Pancreas (tissue), 10 donors: ENCODE results near the gene FRMD5. TPM values are rescaled to one million over a fixed set of nuclear protein-coding genes. Genes with fewer than 3 reads are reported as not detected.
A peak's percentile ranks its signal among the peaks of the same experiment; 100 is the strongest.

Experiments
- ATAC-seq, 4 donors: fragments of 200-7000 bp; cut with Tn5 transposase; one replicate each; pipeline versions ENCODE4 v1.8.0 to v1.9.1; 2020; ENCODE audit warnings: mild to moderate bottlenecking in 4 of 4, moderate library complexity in 4 of 4
- DNase-seq, 6 donors: peaks; one replicate each; pipeline ENCODE4 v3.0.0-alpha.2; 2020
- FAIRE-seq: peaks from 2 replicates; lab custom pipeline; 2012; peaks lifted over from hg19 to GRCh38; lab: Jason Lieb, UNC
- H3K27ac ChIP-seq, 4 donors: fragments of 200-600 bp; sonication (generic); 1 replicate in 3 of 4; 2 replicates in 1 of 4; pipeline versions ENCODE4 v1.5.0 to v1.8.0; 2020
- H3K27me3 ChIP-seq, 4 donors: fragments of 200-600 bp; one replicate each; pipeline ENCODE4 v1.8.0; 2021
- H3K36me3 ChIP-seq, 3 donors: fragments of 200-600 bp; sonication (generic) in 1 of 3; one replicate each; pipeline versions ENCODE4 v1.5.0 to v1.8.0; 2020 to 2021
- H3K4me1 ChIP-seq, 3 donors: fragments of 200-600 bp; one replicate each; pipeline ENCODE4 v1.8.0; 2021
- H3K4me3 ChIP-seq, 4 donors: fragments of 200-600 bp; sonication (generic) in 2 of 4; one replicate each; pipeline versions ENCODE4 v1.5.0 to v1.8.0; 2020 to 2021
- H3K9me3 ChIP-seq, 4 donors: fragments of 200-600 bp; one replicate each; pipeline ENCODE4 v1.8.0; 2021
- CTCF ChIP-seq, 4 donors: fragments of 200-600 bp; sonication (generic) in 3 of 4; IDR thresholded peaks; one replicate each; pipeline versions ENCODE4 v1.5.0 to v1.8.0; 2021; ENCODE audit warnings: antibody characterized with exemption in 4 of 4
- WGBS, 2 donors: extraction: QIAGEN DNeasy Blood & Tissue Kit; methylation state at CpG; one replicate each; pipeline ENCODE4 v1.1.7; 2013; 5-methylcytosine and 5-hydroxymethylcytosine counted together
- intact Hi-C, 3 donors: fragments of 100-400 bp; cut with DNase I; formaldehyde crosslinking; loops; one replicate each; pipeline versions ENCODE4 v1.11.1 to v1.14.2; 2022
- polyA plus RNA-seq, 2 donors: library from polyadenylated mRNA; stranded (reverse); fragments of 200-250 nt; gene quantifications; one replicate each; pipeline ENCODE4 v1.2.3, GENCODE V29; 2013
- total RNA-seq, 6 donors: library from RNA; stranded (reverse); fragmentation: NEBNext Ultra II Directional in 4 of 6; extraction: Animal tissue kit (Norgen Biotek cat#: 25700) in 4 of 6; gene quantifications; one replicate each; pipeline versions ENCODE4 v1.2.1 to v1.2.4, GENCODE V29; 2021 to 2023
- donor health status: healthy with polysubstance abuse.
- donor health status: DM: no; HTN: no; CAD: no; lungs with moderate emphysema.
- donor health status: DM: no; HTN: no; CAD: no.
- donor health status: control.
- donor health status: control.
- donor health status: Bipolar disorder and iron deficiency.
- donor health status: DM: yes; HTN: yes; CAD: no.
- donor health status: DM: no; HTN: no; CAD: no.
- donor health status: DM: no; HTN: no; CAD: no.
- donor health status: DM: yes; HTN: yes; CAD: no.

Gene FRMD5
- total and polyA plus RNA-seq, 8 donors: 0.04 to 1.5 (median 0.35) TPM; not detected in 1

- H3K27me3 ChIP-seq: no peaks in the 10 kb centered on the region
- ATAC-seq (peak in 1 of 4 donors; percentile 36), FAIRE-seq (no peak), DNase-seq (no peak)
- H3K4me1 ChIP-seq: no peaks in the 10 kb centered on the region
- H3K36me3 ChIP-seq: no peaks in the 10 kb centered on the region
- no peak for TF ChIP-seq CTCF (IDR thresholded peaks at IDR 0.05)
- no peak overlapping the region for H3K27ac ChIP-seq
- 34 to 47% methylated on average over 8 of the region's 8 CpGs for WGBS, 2 donors
- intact Hi-C loops: no loop called here
- no peak overlapping the region for H3K4me3 ChIP-seq
- no peaks in the 10 kb centered on the region for H3K9me3 ChIP-seq
Observed at GRCh38 chr15:44038755-44039191, 156.3 kb downstream of the FRMD5 start.

- H3K4me1 ChIP-seq: no peaks in the 10 kb centered on the region
- H3K27ac ChIP-seq: no peak overlapping the region
- FAIRE-seq (no peak), DNase-seq (no peak), ATAC-seq (no peak)
- H3K36me3 ChIP-seq: no peaks in the 10 kb centered on the region
- no peak overlapping the region for H3K4me3 ChIP-seq
- H3K9me3 ChIP-seq: no peaks in the 10 kb centered on the region
- intact Hi-C loops: no loop called here
- 62 to 67% methylated on average over 7 of the region's 7 CpGs for WGBS, 2 donors
- H3K27me3 ChIP-seq: no peaks in the 10 kb centered on the region
- TF ChIP-seq CTCF (IDR thresholded peaks at IDR 0.05): no peak
Observed at GRCh38 chr15:44035781-44036699, 159.0 kb downstream of the FRMD5 start.

- FAIRE-seq (no peak), DNase-seq (no peak), ATAC-seq (peak in 1 of 4 donors; percentile 36)
- H3K4me1 ChIP-seq: no peaks in the 10 kb centered on the region
- H3K36me3 ChIP-seq: no peaks in the 10 kb centered on the region
- TF ChIP-seq CTCF (IDR thresholded peaks at IDR 0.05): no peak
- WGBS, 2 donors: 35 to 47% methylated on average over 3 of the region's 3 CpGs
- no peak overlapping the region for H3K27ac ChIP-seq
- intact Hi-C loops: no loop called here
- no peak overlapping the region for H3K4me3 ChIP-seq
- no peaks in the 10 kb centered on the region for H3K27me3 ChIP-seq
- no peaks in the 10 kb centered on the region for H3K9me3 ChIP-seq
Observed at GRCh38 chr15:44034933-44035624, 160.0 kb downstream of the FRMD5 start.

GRCh38 chr15:44034334-44034733, 160.7 kb downstream of the FRMD5 start:
- 77 to 84% methylated on average over 2 of the region's 2 CpGs for WGBS, 2 donors
- no peak overlapping the region for H3K27ac ChIP-seq
- H3K4me3 ChIP-seq: no peak overlapping the region
- ATAC-seq (no peak), FAIRE-seq (no peak), DNase-seq (no peak)
- H3K27me3 ChIP-seq: no peaks in the 10 kb centered on the region
- intact Hi-C loops: no loop called here
- no peaks in the 10 kb centered on the region for H3K36me3 ChIP-seq
- H3K9me3 ChIP-seq: no peaks in the 10 kb centered on the region
- no peak for TF ChIP-seq CTCF (IDR thresholded peaks at IDR 0.05)
- peaks cover 0 to 5% (median 0%) of the 10 kb centered on the region in 3 donors for H3K4me1 ChIP-seq
